ENCODE data around the gene HTR2B.
"Not testable (repeated sequence)": the region's sequence is repeated elsewhere in the genome, so short reads cannot be mapped to it uniquely, and the experiment has no call there.

HTR2B gene

DNA sequence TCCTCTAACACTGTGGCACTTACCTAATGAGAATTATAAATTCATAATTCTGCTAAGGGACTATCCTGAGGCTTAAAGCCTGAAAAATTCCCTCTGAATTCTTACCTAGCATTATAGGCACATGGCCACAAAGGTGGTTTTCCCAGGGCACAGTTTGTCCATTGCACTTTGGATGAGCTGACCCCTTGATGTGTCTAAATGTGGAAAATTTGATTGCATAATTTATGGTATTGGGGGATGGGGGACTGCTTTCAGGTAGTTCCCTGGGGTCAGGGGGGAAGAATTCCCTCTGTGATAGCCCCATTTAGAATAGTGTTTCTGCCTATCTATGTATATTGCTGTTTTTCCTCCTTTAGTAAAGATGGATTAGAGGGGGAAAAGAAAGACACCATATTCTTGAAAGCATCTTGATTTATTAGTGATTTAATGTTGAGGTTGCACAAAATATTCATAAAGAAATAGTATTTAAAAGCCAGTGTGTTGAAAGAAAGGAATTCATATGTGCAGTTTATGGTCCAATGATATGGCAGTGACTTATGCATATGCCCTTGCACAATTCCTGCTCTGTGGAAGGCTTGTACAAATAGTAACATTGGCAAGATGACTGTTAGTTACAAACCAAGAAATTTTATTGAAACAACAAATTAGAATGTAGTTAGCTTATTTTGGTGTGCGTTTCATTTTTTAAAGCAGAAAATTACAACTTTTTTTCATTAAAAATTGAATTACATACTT, 8.7 kb upstream of the HTR2B start:
- no peak for DNase-seq

DNA sequence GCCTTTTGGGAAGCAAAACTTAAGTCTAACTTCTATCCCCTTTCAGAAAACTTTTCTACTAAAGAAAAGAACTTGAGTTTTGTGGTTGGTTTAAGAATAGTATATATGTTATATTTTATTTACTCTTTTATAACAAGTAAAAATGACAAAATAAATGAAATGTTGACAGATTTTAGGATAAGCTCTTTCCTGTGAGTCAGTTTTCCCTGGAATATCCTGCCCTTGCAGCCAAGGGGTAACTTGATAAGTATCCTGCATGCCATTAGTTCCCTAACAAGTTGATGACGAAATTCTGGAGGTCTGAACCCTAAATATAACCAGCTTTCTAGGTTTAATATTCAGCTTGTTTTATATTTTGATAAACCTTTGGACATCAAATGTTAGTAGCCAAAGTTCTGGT, 7.3 kb upstream of the HTR2B start:
- no peak for DNase-seq

DNA sequence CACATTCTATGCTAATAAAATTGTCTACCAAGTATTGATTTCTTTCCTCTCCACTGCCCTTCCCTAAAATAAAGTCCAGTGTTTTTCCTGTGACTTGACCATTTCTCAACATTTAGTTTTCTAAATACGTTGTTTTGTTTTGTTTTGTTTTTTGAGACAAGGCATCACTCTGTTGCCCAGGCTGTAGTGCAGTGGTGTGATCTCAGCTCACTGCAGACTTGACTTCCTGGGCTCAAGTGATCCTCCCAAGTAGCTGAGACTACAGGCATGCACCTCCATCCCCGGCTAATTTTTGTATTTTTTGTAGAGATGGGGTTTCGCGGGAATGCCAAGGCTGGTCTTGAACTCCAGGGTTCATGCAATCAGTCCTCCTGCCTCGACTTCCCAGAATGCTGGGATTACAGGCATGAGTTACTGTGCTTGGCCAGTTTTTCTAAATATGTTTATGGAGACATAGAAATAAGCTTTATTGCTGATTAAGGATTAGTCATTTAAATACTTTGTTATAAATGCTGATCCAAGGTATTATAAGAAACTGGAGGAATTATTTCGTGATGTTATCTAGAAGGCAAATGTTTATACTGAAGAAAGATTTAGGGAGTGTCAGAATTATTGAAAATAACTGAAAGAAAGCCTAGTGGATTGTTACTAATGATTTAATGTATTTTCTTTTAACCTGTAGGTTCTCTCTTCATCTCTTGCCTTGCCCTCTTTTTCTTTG, 5.7 kb upstream of the HTR2B start:
- DNase-seq = no peak

DNA sequence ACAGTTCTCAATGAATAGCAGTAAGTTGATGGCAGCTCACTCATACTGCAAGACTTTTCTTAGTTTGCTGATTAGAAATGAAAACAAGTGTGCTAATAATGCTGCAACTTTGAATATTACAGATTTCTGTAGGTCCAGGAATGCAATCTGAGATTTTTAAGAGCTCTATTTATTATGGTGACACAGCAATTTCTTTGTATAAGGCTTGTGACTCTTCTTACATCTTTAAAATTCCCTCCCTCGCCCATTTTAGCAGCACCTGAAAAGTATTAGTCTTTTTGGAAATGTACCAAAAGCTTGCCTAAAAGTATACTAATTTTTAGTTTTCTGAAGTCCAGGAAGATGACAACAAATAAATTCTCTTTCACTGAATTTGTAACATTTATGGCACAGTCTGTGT, 4.4 kb upstream of the HTR2B start:
- no peak for DNase-seq

DNA sequence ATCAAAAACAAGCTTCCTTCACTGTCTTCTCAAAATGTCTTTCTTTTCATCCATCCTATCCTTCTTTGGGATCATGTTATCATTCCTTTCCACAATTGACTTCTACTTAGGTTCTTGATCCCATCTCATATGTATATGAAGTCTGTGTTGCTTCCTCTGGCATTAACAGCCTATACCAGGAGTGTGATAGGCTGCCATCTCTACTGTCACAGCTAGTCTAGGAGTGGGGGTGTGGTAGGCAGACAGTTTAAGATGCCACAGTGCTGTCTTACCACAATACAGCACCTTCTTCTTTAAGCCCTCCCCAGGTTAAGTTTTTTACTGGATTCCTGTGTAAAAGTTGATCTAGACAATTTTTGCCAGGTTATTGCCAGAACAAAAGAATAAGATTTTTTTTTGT, 3.7 kb upstream of the HTR2B start:
- no peak for DNase-seq

DNA sequence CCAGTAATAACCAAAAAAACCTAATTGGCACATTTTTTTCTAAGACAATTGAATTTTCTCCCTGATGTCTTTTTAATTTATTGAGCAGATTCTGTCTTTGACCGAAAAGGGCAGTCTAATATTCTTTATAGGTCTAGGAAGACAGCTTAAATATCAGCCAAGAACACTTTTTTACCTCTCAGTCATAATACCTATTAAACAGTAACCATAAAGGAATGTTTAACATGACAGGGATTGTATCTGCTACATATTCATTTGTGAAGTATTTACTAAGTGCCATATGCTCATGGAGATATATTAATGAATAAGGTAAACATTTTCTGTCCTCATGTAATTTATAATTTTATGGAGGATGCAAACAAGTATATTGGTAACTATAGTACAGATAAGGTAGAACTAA, 3.1 kb upstream of the HTR2B start:
- DNase-seq = no peak

DNA sequence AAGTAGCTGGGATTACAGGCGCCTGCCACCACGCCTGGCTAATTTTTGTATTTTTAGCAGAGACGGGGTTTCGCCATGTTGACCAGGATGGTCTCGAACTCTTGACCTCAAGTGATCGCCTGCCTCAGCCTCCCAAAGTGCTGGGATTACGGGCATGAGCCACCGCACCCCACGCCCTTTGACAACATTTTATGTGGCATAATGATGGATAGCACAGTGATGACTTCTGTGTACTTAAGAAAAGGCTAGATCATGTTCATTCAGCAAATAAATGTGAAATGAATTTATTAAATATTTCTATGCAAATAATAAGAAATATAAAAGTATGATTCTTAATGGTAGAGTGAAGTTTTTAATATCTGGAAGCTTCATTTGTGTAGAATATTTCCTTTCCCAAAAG, 2.6 kb upstream of the HTR2B start:
- no peak for DNase-seq

DNA sequence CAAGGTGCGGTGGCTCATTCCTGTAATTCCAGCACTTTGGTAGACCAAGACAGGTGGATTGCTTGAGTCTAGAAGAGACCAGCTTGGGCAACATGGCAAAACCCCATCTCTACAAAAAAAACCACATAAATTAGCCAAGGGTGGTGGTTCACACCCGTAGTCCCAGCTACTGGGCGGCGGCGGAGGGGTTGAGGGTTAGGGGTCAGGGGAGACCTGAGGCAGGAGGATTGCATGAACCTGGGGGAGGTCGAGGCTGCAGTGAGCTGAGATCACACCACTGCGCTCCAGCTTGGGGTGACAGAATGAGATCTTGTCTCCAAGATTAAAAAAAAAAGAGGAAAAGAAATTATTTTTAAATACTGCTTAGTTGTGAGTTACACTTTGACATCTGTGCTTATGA, 1.3 kb upstream of the HTR2B start:
- DNase-seq = no peak

DNA sequence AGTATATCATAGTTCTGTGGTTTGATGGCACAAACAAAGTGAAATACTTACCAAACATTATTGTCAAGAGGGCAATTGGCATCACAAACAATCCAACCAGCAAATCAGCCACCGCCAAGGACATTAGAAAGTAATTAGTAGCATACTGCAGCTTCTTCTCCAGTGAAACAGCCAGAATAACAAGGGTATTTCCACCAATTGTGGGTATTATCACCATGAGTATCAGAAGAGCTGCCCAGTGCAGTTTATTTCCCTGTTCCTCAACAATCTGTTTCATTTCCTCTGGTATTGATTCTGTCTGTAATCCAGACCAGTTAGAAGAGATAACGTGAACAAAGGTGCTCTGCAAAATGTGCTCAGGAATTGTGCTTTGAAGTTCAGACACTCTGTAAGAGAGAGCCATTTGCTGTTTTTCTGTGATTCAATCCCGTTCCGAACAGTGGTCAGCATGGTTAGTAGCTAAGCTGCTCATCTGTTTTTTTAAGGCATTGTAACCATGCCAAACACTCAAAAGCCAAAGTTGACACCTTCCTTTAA, 1.4 kb downstream of the HTR2B start:
- DNase-seq = no peak

DNA sequence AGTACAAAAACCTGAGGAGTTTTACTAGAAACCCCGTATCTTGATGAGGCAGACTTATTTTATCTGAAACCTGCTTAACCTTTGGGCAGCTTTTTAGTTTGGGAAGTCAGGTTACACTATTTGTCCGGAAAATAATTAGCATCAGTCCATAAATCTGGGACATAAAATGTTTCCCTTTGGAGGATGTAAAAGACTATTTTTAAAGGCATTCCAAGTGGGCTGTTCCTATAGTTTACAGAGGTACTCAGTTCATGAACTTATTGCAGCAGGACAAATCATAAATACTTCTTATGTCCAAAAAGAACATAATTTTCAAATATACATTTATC, 6.3 kb downstream of the HTR2B start:
- DNase-seq = no peak

DNA sequence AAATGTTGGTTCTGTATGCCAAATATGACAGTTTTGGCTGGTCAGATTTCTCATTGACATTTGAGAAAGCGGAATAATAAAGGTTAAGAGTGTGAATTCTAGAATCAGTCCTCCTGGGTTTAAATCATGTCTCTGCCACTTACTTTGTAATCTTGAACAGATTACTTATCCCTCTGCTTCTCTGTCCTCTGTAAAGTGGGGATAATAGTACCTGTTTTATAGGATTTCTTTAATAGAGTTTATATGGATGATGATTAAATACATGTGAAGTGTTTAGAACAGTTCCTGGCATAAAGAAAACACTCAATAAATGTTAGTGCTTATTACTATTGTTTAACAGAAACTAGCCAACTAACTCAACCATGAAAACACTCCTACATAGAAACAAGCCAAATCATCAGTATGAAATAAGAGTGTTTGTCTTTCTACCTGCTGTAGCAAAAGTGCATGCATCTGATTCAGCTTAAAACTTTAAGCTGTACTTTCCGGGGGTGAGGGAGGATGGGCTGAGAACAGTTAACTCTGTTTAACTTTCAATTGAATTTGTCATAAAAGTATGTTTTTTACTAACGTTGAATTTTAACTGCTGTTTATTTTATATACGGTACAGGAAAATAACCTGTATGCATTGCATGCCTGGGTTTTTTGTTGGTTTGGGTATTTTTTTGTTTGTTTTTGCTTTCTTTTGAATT, 6.8 kb downstream of the HTR2B start:
- DNase-seq = no peak

DNA sequence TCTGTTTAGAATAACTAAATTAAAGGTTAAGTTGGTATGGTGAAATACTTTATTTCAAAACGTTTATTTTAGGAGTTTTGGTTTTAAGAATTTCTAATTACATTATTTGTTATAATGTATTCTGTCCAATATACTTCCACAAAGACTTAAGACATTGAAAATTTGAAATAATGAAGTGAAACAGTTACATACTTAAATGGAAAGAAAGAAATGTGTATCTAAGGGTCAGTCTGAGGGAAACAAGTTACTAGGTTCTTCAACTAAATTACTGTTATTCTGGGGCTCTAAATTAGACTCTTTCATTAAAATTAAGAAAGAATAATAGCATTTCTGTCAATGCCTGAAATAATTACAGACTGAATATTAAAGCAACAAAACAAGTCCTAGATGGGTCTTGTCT, 7.7 kb downstream of the HTR2B start:
- no peak for DNase-seq

DNA sequence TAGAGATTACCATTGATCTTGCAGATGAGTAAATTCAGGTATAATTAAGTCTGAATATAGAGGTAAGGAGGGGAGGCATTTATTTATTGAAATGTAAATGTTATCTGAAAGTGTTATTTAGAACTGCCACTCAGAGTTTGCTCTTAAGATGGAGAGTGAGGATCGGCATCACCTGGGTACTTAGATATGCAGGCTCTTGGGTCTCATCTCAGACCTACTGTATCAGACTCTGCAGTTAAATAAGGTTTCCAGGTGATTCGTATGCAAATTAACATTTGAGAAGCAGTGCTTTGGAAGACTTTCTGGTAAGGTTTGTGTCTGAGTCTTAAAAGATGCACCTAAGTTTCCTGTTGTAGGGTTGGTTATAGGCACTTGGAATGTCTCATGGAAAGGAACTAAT, 9.2 kb downstream of the HTR2B start:
- DNase-seq = no peak

DNA sequence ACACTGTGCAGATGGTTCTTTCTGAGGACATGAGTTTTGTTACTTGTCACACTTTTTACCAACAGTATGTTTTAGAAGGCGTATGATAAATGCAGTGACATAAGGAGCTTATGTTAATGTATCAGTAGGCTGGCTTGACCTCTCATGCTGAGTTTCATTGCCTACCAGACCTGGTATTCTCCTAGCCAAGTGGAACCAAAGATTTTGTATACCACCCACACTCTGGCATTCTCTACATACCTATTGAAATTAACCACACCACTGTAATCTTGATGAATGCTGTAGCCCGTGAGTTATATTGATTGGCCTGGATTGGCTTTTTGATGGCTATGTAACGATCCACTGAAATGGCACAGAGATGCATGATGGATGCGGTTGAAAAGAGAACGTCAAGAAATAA, 11.4 kb downstream of the HTR2B start:
- no peak for DNase-seq

DNA sequence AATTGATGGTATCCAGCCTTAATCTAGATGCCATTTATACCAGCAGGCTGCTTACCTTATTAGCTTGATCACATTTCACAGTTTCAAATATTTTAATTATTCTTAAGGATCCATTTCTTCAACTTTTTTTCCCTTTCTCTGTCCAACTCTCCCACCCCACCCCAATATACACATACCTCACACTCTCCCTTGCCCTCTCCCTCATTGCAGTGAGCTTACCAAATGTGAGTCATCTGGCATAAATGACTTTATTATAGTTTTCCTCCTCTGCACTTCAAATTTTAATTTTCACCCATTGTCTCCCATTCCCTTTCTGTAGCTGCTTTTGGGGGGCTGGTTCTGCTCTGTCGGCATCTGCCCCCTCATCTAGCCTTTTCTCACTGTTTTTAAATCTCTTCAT, 12.9 kb downstream of the HTR2B start:
- DNase-seq = no peak

DNA sequence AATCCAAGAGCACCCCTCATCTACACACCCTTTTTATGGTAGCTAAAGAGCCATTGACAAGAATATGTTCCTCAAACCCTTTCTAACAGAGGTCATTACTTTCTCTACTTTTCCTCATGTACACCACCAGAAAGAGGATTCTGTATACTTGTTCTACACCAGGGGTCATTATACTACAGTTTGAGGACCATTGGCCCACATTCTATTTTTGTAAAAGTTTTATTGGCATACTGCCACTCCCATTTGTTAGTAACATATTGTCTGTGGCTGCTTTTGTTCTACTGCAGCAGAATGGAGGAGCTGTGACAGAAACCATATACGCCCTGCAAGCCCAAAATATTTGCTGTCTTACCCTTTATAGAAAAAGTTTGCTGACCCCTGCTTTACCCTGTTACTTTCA, 14.3 kb downstream of the HTR2B start:
- DNase-seq = no peak

DNA sequence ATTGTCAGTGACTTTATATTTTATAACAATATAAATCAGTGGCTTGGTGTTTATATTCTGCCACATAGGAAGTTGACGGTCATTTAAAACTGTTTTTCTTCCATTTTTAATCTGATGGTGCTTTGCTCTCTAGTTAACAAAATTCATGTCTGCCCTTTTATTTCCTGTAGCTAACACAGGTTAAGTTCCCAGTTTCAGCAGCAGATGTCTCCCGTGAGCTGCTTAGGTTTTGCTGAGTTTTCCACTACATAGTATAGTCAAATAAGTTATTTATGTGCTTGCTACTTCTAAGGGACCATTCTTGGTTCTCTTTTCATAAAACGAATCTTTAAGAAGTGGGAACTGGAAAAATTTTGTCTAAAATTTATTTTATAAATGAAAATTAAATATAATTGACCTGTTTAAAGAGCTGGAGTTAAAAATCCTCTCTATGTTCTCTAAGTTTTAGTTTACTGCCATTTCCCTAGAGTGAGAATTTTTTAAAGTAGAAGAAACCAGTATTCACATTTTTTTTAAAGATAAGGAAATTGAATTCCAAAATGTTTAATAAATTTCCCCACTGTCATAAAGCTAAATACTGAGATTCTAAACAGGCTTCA, 20.6 kb downstream of the HTR2B start:
- no peak for DNase-seq

DNA sequence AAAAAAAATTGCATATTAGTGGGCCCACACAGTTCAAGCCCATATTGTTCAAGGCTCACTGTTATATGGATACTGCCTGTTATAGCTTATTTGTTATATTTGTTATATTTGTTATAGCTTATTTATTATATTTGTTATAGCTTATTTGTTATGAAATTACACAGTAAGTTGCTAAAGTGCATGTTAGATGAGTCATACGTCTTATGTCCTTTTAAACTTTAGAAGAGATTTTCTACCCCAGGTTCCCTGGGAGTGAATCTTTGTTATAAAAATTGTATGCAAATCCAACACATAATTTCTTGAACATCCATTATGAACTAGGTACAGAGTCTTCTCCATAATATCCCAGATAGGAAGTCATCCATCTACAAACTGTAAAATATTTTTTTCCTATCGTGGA, 22.1 kb downstream of the HTR2B start:
- DNase-seq = no peak

DNA sequence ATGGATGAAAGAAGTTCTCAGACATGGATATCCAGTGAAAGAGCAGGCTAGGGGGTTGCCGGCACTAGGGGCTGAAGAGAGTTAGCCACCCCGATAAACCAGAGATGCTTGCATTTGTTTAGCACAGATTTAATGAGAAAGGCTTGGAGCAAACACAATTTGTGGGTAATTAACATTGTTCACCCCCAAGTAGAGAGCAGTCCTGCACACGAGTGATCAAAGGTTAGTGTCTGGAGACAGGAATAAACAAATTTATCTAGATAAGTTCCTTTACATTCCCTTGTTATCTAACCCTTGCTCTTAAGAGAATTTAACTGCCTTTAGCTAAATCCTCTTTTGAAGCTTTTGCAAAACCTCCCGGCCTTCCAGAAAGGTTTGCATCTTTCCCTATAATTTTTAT, 23.9 kb downstream of the HTR2B start:
- no peak for DNase-seq

DNA sequence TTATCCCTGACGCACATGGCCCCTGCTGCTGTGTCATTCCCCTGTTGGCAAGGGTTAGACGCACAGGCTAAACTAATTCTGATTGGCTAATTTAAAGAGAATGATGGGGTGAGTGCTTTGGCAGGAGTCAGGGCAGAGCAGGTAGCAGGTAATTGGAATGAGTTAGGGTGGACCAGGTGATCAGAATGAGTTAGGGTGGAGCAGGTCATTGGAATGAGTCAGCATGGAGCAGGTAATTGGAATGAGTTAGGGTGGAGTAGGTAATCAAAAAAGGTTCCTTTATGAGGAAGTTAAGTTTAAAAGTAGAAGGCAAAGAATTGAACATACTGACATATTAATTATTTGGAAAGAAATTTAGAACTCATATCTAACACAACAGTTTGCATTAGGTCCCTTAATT, 24.5 kb downstream of the HTR2B start:
- not testable (repeated sequence) for DNase-seq

DNA sequence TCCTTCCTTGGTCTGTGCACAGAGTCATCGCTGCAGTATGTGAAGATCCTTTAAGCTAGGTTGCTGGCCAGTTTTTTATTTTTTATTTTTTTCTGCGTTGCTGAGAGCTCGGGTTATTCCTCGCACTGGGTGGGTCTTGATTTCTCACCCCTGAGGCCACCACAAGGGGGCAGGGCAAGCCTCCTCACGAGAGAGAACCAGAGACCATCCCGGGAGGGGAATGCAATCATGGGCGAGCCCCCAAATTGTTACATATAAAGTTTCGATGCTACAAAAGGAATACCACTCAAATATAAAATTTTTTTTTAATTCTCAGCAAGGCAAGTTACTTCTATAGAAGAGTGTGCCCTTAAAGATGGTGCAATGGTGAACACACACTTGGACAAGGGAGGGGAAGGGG, 24.9 kb downstream of the HTR2B start:
- DNase-seq = no peak

DNA sequence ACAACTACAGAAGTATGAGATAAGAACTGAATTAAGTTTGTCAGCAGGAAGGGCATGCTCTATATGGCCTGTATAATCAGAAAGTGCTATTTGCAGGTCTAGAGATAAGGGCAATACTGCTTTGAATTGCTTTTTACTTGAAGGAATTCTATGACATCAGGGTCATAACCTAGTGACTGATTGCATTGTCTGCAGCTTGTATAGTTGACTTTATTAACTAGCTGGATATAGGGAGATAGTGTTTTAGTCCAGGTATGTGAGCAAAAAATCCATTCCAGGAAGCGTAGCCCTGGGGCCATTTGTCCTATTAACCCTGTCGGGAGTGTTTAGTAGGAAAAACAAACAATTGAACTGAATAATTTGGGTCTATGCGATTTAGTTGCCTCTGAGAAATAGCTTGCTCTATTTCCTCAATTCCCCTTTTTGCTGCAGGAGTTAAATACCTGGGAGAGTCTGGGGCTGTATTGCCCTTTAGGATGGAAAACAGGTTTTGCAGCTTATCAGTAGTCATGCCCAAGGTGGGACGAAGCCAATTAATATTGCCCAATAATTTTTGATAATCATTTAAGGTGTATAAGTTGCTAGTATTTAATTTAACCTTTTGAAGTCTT, 30.0 kb downstream of the HTR2B start:
- no peak for DNase-seq

DNA sequence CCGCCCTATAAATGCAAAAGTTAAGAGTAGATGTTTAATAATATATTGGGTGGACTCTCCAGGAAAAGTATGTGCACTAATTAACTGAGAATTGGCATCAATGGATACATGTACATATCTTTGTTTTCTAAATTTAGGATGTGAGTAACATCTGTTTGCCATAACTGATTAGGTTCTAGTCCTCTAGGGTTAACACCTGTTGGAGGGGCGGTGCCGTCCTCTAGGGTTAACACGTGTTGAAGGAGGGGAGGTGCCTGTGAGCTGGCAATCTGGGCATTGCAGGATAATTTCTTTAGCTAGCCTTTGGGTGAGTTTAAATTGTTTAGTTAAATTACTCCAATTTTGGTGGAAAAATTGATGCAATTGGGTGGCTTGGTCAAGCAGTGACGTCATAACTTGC, 30.9 kb downstream of the HTR2B start:
- no peak for DNase-seq
